HCEC 1CT (cell line): Measurements from ENCODE around the gene RGL4.

Experiments
- DNase-seq: peaks from one replicate; pipeline ENCODE4 v3.0.0-alpha.2; 2017

The RGL4 gene

DNA sequence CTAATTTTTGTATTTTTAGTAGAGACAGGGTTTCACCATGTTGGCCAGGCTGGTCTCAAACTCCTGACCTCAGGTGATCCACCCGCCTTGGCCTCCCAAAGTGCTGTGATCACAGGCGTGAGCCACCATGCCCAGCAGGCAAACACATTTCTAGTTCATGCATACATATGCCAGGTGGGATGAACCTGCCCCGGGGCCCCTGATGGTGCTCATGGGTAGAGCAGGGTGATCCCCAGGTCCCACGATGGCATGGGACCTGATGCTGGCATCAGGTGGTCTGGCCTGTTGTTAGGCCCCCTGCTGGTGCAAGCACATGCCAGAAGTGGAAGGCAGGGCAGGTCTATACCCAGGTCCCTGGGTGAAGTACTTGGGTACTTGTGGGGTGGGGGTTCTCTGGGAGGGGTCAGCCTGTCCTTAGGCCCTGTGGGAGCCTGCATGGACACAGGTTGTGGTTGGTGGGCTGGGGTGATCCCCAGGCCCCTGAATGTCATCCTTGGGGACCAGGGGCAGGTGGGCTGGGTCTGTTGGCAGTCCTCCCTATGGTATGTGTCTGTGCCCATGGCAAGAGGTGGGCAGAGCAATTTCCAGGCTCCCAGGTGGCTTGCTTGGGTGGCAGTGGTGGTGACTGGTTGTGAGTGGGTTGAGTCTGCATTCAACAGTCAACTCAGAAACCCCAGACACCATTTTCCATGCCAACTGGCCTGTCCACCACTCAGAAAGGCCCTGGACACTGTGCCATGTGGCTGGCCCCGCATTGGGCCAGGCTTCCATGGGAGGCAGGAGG, 9.6 kb upstream of the RGL4 start:
- no peak for DNase-seq

- DNase-seq: no peak
Observed at GRCh38 chr22:23682077-23682476, 8.7 kb upstream of the RGL4 start.

GRCh38 chr22:23682827-23683355, 7.9 kb upstream of the RGL4 start:
- no peak for DNase-seq

DNA sequence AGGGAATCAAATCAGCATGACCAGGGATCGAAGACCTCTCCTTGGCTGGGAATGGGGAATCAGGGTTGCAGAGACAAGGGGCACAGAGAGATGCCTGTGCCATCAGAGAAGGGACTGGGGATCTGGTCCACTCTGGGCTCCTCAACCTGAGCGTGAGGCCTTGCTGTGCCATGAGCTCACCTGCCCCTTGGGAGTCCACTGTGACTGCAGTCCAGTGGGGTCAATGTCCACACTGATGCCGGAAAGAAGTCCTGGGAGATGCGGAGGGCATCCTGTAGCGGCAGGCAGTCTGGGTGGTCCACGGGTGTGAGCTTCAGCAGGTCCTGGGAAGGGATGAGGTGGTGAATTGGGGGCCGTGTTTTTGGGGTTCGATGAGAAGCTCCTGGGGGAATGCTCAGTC, 7.3 kb upstream of the RGL4 start:
- DNase-seq: no peak

DNA sequence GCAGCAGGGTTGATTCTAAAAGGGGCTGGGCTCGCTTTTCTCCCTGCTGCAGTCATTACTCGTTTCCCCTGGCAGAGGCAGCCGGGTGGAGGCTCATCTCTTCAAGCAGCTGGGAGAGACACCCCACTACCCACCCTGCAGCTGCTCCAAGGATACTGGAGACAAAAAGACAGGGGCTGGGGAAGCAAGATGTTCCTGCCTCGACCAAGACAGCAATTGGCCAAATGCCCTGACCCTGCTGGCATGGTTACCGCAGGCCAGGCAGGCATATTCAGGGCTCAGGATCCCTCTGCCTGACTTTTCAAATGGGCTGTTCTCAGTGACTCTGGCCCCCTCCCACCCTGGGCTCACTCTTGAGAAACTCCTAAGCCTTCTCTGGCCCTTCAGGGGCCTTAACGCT, 6.8 kb upstream of the RGL4 start:
- no peak for DNase-seq

- DNase-seq: no peak
Observed at GRCh38 chr22:23684561-23685031, 6.2 kb upstream of the RGL4 start.

- peak; percentile 54 for DNase-seq
Observed at GRCh38 chr22:23685205-23685784, 5.5 kb upstream of the RGL4 start.

DNA sequence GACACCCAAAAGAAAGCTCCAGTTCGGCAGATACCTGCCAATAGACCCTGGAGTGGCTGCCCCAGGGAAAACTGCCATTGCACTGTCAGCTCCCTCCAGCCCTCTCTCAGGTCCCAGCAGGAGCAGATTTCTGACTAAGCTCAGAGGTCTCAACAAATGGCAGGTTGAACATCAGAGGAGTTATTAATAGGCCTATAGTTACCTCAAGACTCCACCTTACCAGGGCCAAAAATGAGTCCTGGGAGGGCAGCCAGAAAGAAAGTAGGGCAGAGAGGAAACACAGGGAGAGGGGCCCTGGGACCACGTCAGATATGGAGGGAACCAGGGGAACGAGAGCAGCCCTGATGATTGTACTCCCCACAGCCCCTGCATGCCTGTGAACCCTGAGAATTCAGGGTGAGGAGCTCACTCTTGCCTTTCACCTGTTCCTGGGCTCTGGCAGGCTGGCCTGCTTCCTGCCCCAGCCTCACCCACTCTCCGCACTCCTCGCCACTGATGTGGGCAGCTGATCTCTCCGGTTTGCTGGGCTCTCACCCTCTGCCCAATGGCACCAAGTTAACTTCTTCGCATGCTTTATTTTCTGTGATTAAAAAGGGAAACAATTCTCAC, 4.3 kb upstream of the RGL4 start:
- no peak for DNase-seq

- DNase-seq: no peak
Observed at GRCh38 chr22:23688121-23688520, 2.7 kb upstream of the RGL4 start.

GRCh38 chr22:23688571-23688970, 2.2 kb upstream of the RGL4 start:
- no peak for DNase-seq

GRCh38 chr22:23689414-23689813, 1.4 kb upstream of the RGL4 start:
- no peak for DNase-seq

DNA sequence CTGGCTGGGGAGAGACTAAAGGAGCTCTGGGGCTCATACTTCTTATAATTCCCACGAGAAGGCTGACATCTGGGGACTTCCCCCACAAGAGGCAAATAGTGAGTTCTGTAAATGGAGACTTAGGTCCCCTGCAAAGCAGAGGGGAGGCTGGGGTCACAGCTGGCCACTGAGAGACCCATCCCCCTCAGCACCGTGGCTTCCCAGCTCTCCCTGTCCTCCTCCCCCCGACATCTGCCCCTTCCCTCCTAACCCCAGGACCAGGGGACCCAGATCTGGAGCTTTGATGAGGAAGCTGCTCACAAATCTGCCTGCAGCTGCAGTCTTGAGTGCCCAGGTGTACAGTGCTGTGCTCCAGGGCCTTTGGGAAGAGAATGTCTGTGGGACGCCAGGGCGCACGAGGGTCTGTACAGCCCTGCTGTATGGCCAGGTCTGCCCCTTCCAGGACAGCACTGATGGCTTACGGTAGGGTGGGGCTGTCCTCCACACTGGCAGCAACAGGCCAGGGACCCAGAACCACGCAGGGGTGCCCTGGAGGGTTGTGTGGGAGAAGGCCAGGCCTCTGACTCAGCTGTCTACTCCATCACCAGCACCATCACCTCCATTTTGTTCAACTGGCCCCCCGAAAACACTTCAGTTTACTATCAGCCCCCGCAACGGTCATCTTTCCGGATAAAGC, 1.1 kb downstream of the RGL4 start:
- DNase-seq: no peak

DNA sequence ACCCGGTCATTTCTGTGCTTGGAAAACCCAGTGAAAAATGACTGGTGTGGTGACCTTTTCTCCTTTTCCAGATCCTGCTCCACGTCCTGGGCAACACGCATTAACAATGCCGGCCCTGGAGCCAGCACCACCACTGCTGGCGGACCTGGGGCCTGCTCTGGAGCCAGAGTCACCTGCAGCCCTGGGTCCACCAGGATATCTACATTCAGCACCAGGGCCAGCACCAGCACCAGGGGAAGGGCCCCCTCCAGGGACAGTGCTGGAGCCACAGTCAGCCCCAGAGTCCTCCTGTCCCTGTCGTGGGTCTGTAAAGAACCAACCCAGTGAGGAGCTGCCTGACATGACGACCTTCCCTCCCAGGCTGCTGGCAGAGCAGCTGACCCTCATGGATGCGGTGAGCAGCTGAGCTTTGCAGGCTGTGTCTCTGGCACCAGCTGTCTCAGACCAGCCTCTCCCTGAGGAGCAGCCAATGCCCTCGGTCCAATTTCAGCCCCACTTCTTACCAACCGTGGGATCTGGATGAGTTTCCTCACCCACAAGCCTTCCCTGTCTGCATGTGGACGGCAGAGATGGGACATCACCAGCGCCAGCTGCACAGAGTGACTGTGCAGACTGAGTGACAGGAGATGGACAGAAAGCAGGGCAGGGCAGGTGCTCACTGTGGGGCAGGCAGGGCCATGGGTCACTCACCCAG, 1.9 kb downstream of the RGL4 start:
- DNase-seq: no peak

DNA sequence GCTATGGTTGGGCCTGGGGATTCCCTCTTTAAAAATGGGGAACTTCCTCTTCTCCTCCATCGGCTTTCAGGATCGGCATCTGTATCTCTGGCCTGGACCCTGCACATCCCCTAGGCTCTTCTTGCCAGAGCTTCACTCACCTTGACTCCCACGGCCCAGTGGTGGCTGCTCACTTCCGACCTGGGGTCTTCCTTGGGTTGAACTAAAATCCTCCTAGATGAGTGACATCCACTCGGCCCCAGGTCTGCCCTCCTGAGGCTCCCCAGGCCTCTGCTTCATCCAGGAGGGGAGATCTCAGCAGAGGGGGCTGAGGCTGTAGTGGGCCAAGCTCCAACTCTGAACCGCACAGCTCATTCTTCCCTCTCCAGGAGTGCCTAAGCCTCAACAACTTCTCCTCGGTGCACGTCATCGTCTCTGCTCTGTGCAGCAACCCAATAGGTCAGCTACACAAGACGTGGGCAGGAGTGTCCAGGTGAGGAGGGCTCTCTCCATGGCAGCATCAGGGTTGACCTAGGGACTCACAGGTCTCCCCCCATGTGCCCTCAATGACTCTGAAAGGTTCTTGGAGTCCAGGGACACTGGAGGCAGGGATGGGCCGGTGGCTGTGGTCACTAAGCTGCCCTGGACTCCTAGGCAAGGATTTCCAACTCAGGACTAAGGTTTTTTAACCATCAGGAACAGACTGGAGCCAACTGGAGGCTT, 3.3 kb downstream of the RGL4 start:
- no peak for DNase-seq

GRCh38 chr22:23695141-23695540, 4.3 kb downstream of the RGL4 start:
- no peak for DNase-seq

DNA sequence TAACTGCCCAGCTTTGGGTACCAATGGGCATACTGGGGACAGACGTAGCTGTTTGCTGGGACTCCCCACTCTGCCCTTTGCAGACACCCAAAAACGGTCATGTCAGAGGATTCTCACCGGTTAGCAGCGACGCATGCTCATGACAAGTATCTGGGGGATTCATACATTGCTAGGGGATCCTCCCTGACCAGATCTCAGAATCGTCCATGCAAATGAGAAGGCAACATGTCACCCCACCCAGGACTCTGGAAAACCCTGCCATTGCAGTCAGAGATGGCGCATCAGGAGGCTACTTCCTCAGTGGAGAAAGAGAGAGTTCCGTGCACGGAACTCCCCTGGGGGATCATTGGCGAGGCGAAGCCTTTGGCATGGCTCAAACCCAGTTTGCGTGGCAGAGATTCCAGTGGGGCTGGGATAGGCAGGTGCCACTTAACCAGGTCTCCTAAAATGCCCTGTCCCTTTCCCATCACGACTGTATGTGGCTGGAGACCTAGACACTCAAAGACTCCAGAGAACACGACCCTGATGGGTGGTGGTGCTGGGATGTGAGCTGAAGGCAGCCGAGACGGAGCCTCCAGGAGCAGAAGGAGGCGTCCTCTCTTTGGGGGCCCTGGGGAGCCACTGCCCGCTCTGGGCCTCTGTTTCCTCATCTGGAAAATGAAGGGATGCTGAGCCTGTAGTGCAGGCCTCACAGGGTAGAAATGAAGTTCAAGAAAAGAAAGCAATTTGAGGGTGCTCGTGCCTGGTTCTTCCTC, 4.9 kb downstream of the RGL4 start:
- DNase-seq: no peak

DNA sequence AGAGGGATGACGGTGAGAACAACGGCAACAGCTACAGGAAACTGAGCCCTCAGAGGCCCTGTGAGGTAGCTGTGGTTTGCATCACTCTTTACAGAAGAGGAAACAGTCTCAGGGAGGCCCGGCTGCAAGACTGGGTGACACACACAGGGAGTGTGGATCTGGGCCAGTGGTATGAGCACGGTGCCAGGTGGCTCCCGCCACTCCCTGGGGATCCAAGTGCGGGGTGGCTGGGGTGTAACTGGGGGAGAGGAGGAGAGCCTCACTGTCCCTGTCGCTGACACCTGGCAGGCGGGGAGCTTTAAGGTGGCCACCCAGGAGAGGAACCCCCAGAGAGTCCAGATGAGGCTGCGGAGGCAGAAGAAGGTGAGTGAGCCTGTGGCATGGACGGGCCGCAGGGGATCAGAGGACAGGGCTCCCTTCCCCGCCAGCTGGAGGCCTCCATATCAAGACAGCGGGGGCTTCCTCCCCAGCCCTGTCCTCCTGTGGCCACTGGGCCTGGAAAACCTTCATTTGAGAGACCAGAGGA, 5.6 kb downstream of the RGL4 start:
- DNase-seq: no peak

- DNase-seq: no peak
Observed at GRCh38 chr22:23697031-23697970, 6.5 kb downstream of the RGL4 start.

DNA sequence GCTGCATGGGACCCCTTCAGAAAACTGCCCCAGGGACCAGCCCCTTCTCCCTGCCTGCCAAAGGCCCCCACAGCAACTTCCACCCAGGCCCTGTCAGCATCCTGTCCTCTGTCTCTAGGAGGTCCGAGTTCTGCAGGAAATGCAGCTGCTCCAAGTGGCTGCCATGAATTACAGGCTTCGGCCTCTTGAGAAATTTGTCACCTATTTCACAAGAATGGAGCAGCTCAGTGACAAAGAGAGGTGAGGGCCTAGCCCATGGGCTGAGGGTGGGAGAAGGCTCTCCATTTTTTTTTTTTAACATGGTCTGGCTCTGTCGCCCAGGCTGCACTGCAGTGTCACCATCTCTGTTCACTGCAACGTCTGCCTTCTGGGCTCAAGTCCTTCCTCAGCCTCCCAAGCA, 7.3 kb downstream of the RGL4 start:
- DNase-seq: no peak

- no peak for DNase-seq
Observed at GRCh38 chr22:23698673-23699235, 7.9 kb downstream of the RGL4 start.
